Measurements from ENCODE around the gene CDK17.
"Not testable (repeated sequence)": the region's sequence is repeated elsewhere in the genome, so short reads cannot be mapped to it uniquely, and the experiment has no call there.

Gene CDK17

GRCh38 chr12:96387981-96388380 is 12.3 kb downstream of the CDK17 start:
- no peak overlapping the region for H3K4me3 ChIP-seq (replicated peaks in 1 of 2; ENCODE audit: low read depth in 2 of 2, low read length in 2 of 2)
- DNase-seq (ENCODE audit: low read depth in 2 of 2), result no peak
- TF ChIP-seq CTCF (IDR thresholded peaks at IDR 0.05; ENCODE audit: low read depth, low read length), result no peak

GRCh38 chr12:96386794-96387193 is 13.4 kb downstream of the CDK17 start:
- H3K4me3 ChIP-seq (replicated peaks in 1 of 2; ENCODE audit: low read depth in 2 of 2, low read length in 2 of 2), result no peak overlapping the region
- TF ChIP-seq CTCF (IDR thresholded peaks at IDR 0.05; ENCODE audit: low read depth, low read length), result no peak
- DNase-seq (ENCODE audit: low read depth in 2 of 2), result no peak

DNA sequence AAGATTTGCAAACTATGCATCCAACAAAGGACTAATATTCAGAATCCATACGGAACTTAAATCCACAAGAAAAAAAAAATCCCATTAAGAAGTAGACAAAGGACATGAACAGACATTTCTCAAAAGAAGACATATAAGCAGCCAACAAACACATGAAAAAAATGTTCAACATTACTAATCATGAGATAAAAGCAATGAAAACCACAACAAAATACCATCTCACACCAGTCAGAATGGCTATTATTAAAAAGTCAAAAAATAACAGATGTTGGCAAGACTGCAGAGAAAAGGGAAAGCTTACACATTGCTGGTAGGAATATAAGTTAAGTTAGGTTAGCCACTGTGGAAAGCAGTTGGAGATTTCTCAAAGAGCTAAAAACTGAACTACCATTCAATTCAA is 16.2 kb downstream of the CDK17 start:
- peak; percentile 64 to 73 for DNase-seq (ENCODE audit: low read depth in 2 of 2)
- H3K4me3 ChIP-seq (replicated peaks in 1 of 2; ENCODE audit: low read depth in 2 of 2, low read length in 2 of 2), result no peak overlapping the region

DNA sequence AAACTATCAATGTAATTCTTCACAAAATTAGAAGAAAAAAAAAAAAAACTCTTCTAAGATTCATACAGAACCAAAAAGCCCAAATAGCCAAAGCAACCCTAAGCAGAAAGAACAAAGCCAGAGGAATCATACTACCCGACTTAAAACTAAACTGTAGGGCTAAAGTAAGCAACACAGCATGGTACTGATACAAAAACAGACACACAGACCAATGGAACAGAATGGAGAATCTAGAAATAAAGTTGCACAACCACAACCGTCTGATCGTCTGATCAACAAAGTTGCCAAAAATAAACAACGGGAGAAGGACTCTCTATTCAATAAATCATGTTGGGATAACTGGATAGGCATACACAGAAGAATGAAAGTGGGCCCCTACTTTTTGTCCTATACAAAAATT is 16.9 kb downstream of the CDK17 start:
- no peak for TF ChIP-seq CTCF (IDR thresholded peaks at IDR 0.05; ENCODE audit: low read depth, low read length)
- DNase-seq (ENCODE audit: low read depth in 2 of 2), result no peak
- H3K4me3 ChIP-seq (replicated peaks in 1 of 2; ENCODE audit: low read depth in 2 of 2, low read length in 2 of 2), result no peak overlapping the region

More for the DNA sequence above, 16.2 kb downstream of the CDK17 start:
- TF ChIP-seq CTCF (IDR thresholded peaks at IDR 0.05; ENCODE audit: low read depth, low read length), result no peak

DNA sequence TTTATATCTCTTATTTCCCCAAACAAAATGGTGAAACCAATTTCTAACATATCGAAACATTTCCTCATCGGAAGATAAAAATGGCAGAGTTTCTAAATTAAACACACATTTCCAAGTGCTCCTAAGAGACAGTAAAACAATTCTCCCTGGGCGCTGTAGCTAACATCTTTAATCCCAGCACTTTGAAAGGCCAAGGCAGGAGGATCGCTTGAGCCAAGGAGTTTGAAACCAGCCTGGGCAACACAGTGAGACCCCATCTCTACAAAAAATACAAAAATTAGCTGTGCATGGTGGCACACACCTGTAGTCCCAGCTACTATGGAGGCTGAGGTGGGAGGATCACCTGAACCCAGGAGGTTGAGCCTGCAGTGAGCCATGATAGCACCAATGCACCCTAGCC is 20.5 kb downstream of the CDK17 start:
- not testable (repeated sequence) for H3K4me3 ChIP-seq (replicated peaks in 1 of 2; ENCODE audit: low read depth in 2 of 2, low read length in 2 of 2); DNase-seq (ENCODE audit: low read depth in 2 of 2)

DNA sequence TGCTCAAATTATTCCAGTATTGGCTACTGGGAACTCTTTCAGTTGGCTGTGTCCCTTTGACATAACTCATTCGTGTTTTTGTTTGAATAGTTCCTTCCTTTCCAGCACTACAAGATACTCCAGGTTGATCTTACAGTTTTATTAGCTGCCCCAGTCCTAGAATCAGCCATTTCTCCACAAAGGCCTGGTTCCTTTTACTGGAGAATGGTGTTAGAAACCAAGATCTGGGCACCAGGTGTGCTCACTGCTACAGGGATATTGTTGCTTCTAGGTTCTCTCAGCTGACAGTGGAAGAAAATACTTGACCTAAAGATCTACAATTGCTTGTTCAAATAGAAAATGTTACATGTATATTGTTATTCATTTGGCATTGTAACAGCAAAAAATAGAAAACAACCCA is 21.9 kb downstream of the CDK17 start:
- TF ChIP-seq CTCF (IDR thresholded peaks at IDR 0.05; ENCODE audit: low read depth, low read length), result no peak
- no peak overlapping the region for H3K4me3 ChIP-seq (replicated peaks in 1 of 2; ENCODE audit: low read depth in 2 of 2, low read length in 2 of 2)
- DNase-seq (ENCODE audit: low read depth in 2 of 2), result no peak

GRCh38 chr12:96376865-96377264 is 23.4 kb downstream of the CDK17 start:
- H3K4me3 ChIP-seq (replicated peaks in 1 of 2; ENCODE audit: low read depth in 2 of 2, low read length in 2 of 2), result no peak overlapping the region
- no peak for DNase-seq (ENCODE audit: low read depth in 2 of 2)
- TF ChIP-seq CTCF (IDR thresholded peaks at IDR 0.05; ENCODE audit: low read depth, low read length), result no peak

Data from cardiac fibroblast (primary cell).